Activated naive CD4-positive, alpha-beta T cell treated with anti-CD3 and anti-CD28 coated beads, Interleukin-2, amount 10 ng/mL, durations not matched to agents 7 days and 5 days (primary cell): ENCODE measurements around the gene CLIP1.

Source experiments
- CTCF ChIA-PET: fragments of 350-600 bp; sonication (Branson Sonifier 250); formaldehyde crosslinking; loops from one replicate; lab custom pipeline; 2021; ENCODE audit warnings: antibody characterized with exemption; lab: Charles Lee
- DNase-seq: peaks from one replicate; pipeline ENCODE4 v3.0.0-alpha.2; 2020
- H3K27ac Mint-ChIP-seq: one replicate; pipeline ENCODE4 v1.8.0; 2021; ENCODE audit warnings: mild to moderate bottlenecking, moderate library complexity, mixed read lengths
- H3K27me3 Mint-ChIP-seq: one replicate; pipeline ENCODE4 v1.8.0; 2021; ENCODE audit warnings: mild to moderate bottlenecking, mixed read lengths
- H3K36me3 Mint-ChIP-seq: one replicate; pipeline ENCODE4 v1.8.0; 2021; ENCODE audit warnings: mixed read lengths
- H3K4me1 Mint-ChIP-seq: one replicate; pipeline ENCODE4 v1.8.0; 2021; ENCODE audit warnings: mixed read lengths
- H3K4me3 Mint-ChIP-seq: one replicate; pipeline ENCODE4 v1.8.0; 2021; ENCODE audit warnings: mild to moderate bottlenecking, moderate library complexity, mixed read lengths
- H3K9me3 Mint-ChIP-seq: one replicate; pipeline ENCODE4 v1.8.0; 2021; ENCODE audit warnings: mixed read lengths

The CLIP1 gene

GRCh38 chr12:122354958-122355641 lies 67.4 kb downstream of the CLIP1 start:
- H3K27me3 Mint-ChIP-seq = no peaks in the 10 kb centered on the region
- H3K4me1 Mint-ChIP-seq = peaks cover 7% of the 10 kb centered on the region
- H3K9me3 Mint-ChIP-seq = no peaks in the 10 kb centered on the region
- peak overlapping the region; percentile 64 for H3K27ac Mint-ChIP-seq
- peaks cover 38% of the 10 kb centered on the region for H3K36me3 Mint-ChIP-seq
- no peak overlapping the region for H3K4me3 Mint-ChIP-seq
- no peak for DNase-seq
- CTCF ChIA-PET = interaction anchor here (0.6 to 3.6 kb wide), 23 partner anchors 9 to 373 kb away, joined by 3 to 34 read pairs (median 3); no protein-coding TSS in a partner anchor

GRCh38 chr12:122352394-122352793 lies 70.1 kb downstream of the CLIP1 start:
- H3K9me3 Mint-ChIP-seq = no peaks in the 10 kb centered on the region
- no peak overlapping the region for H3K4me3 Mint-ChIP-seq
- H3K27ac Mint-ChIP-seq = no peak overlapping the region
- DNase-seq = no peak
- no peaks in the 10 kb centered on the region for H3K27me3 Mint-ChIP-seq
- CTCF ChIA-PET = interaction anchor here (0.9 to 1.0 kb wide), 2 partner anchors 11 to 87 kb away, joined by 3 read pairs; no protein-coding TSS in a partner anchor
- H3K36me3 Mint-ChIP-seq = peaks cover 36% of the 10 kb centered on the region
- peaks cover 7% of the 10 kb centered on the region for H3K4me1 Mint-ChIP-seq

- Mint-ChIP-seq H3K4me3 (no peak overlapping the region), H3K9me3 (no peaks in the 10 kb centered on the region), H3K4me1 (no peaks in the 10 kb centered on the region), H3K27ac (no peak overlapping the region), H3K27me3 (no peaks in the 10 kb centered on the region), H3K36me3 (peaks cover 35% of the 10 kb centered on the region)
- CTCF ChIA-PET = interaction anchor here (1.4 kb wide), 1 partner anchor 10 kb away, joined by 4 read pairs; no protein-coding TSS in a partner anchor
- DNase-seq = no peak
These were observed 72.2 kb downstream of the CLIP1 start for GRCh38 chr12:122350141-122350848.

- Mint-ChIP-seq H3K9me3 (no peaks in the 10 kb centered on the region), H3K4me1 (no peaks in the 10 kb centered on the region), H3K4me3 (no peak overlapping the region), H3K27ac (no peak overlapping the region), H3K36me3 (peaks cover 29% of the 10 kb centered on the region), H3K27me3 (no peaks in the 10 kb centered on the region)
- no peak for DNase-seq
- CTCF ChIA-PET = interaction anchor here (1.1 kb wide), 1 partner anchor 10 kb away, joined by 3 read pairs; no protein-coding TSS in a partner anchor
These were observed 73.4 kb downstream of the CLIP1 start for GRCh38 chr12:122349078-122349477.

- peaks cover 27% of the 10 kb centered on the region for H3K36me3 Mint-ChIP-seq
- no peaks in the 10 kb centered on the region for H3K27me3 Mint-ChIP-seq
- no peak for DNase-seq
- H3K4me3 Mint-ChIP-seq = no peak overlapping the region
- no peaks in the 10 kb centered on the region for H3K4me1 Mint-ChIP-seq
- no peaks in the 10 kb centered on the region for H3K9me3 Mint-ChIP-seq
- no peak overlapping the region for H3K27ac Mint-ChIP-seq
- CTCF ChIA-PET = interaction anchor here (1.1 kb wide), 1 partner anchor 11 kb away, joined by 3 read pairs; no protein-coding TSS in a partner anchor
These were observed 74.0 kb downstream of the CLIP1 start for GRCh38 chr12:122348505-122348904.

GRCh38 chr12:122346054-122346453 lies 76.4 kb downstream of the CLIP1 start:
- Mint-ChIP-seq H3K27me3 (no peaks in the 10 kb centered on the region), H3K27ac (no peak overlapping the region), H3K36me3 (peaks cover 25% of the 10 kb centered on the region), H3K4me3 (no peak overlapping the region), H3K4me1 (no peaks in the 10 kb centered on the region), H3K9me3 (no peaks in the 10 kb centered on the region)
- CTCF ChIA-PET = interaction anchor here (1.0 kb wide), 1 partner anchor 10 kb away, joined by 3 read pairs; no protein-coding TSS in a partner anchor
- no peak for DNase-seq

GRCh38 chr12:122345042-122345441 lies 77.4 kb downstream of the CLIP1 start:
- H3K27ac Mint-ChIP-seq = no peak overlapping the region
- CTCF ChIA-PET = interaction anchor here (0.6 kb wide), 1 partner anchor 24 kb away, joined by 4 read pairs; no protein-coding TSS in a partner anchor
- H3K36me3 Mint-ChIP-seq = peaks cover 25% of the 10 kb centered on the region

GRCh38 chr12:122336015-122336946 lies 86.2 kb downstream of the CLIP1 start:
- Mint-ChIP-seq H3K4me3 (no peak overlapping the region), H3K27ac (peak overlapping the region; percentile 84), H3K36me3 (peaks cover 32% of the 10 kb centered on the region), H3K4me1 (peaks cover 18% of the 10 kb centered on the region), H3K9me3 (no peaks in the 10 kb centered on the region), H3K27me3 (no peaks in the 10 kb centered on the region)
- DNase-seq = peak; percentile 61
- CTCF ChIA-PET = interaction anchor here (0.7 to 4.6 kb wide), 12 partner anchors 9 to 230 kb away, joined by 3 to 34 read pairs (median 5); no protein-coding TSS in a partner anchor

More at GRCh38 chr12:122345042-122345441, 77.4 kb downstream of the CLIP1 start:
- H3K4me1 Mint-ChIP-seq = no peaks in the 10 kb centered on the region
- no peak overlapping the region for H3K4me3 Mint-ChIP-seq
- DNase-seq = no peak
- H3K27me3 Mint-ChIP-seq = no peaks in the 10 kb centered on the region
- no peaks in the 10 kb centered on the region for H3K9me3 Mint-ChIP-seq

- peaks cover 18% of the 10 kb centered on the region for H3K4me1 Mint-ChIP-seq
- no peak for DNase-seq
- no peak overlapping the region for H3K27ac Mint-ChIP-seq
- peaks cover 30% of the 10 kb centered on the region for H3K36me3 Mint-ChIP-seq
- H3K9me3 Mint-ChIP-seq = no peaks in the 10 kb centered on the region
- CTCF ChIA-PET = interaction anchor here (0.6 to 4.6 kb wide), 2 partner anchors 22 to 153 kb away, joined by 3 to 34 read pairs; no protein-coding TSS in a partner anchor
- no peaks in the 10 kb centered on the region for H3K27me3 Mint-ChIP-seq
- H3K4me3 Mint-ChIP-seq = no peak overlapping the region
These were observed 89.1 kb downstream of the CLIP1 start for GRCh38 chr12:122333142-122334087.

GRCh38 chr12:122327494-122328385 lies 94.7 kb downstream of the CLIP1 start:
- Mint-ChIP-seq H3K9me3 (no peaks in the 10 kb centered on the region), H3K4me3 (no peak overlapping the region), H3K36me3 (peaks cover 28% of the 10 kb centered on the region), H3K4me1 (peaks cover 24% of the 10 kb centered on the region), H3K27me3 (no peaks in the 10 kb centered on the region), H3K27ac (peak overlapping the region; percentile 81)
- no peak for DNase-seq
- CTCF ChIA-PET = interaction anchor here (0.7 to 1.9 kb wide), 3 partner anchors 8 to 534 kb away, joined by 3 to 10 read pairs (median 3); no protein-coding TSS in a partner anchor

GRCh38 chr12:122327014-122327413 lies 95.5 kb downstream of the CLIP1 start:
- no peak for DNase-seq
- no peaks in the 10 kb centered on the region for H3K27me3 Mint-ChIP-seq
- peaks cover 35% of the 10 kb centered on the region for H3K36me3 Mint-ChIP-seq
- H3K9me3 Mint-ChIP-seq = no peaks in the 10 kb centered on the region
- no peak overlapping the region for H3K4me3 Mint-ChIP-seq
- CTCF ChIA-PET = interaction anchor here (1.9 kb wide), 1 partner anchor 9 kb away, joined by 10 read pairs; no protein-coding TSS in a partner anchor
- peaks cover 24% of the 10 kb centered on the region for H3K4me1 Mint-ChIP-seq
- H3K27ac Mint-ChIP-seq = peak overlapping the region; percentile 81

- Mint-ChIP-seq H3K4me3 (peak overlapping the region; percentile 24), H3K9me3 (no peaks in the 10 kb centered on the region), H3K4me1 (peaks cover 24% of the 10 kb centered on the region), H3K27me3 (no peaks in the 10 kb centered on the region), H3K27ac (peak overlapping the region; percentile 81), H3K36me3 (peaks cover 36% of the 10 kb centered on the region)
- peak; percentile 34 for DNase-seq
- CTCF ChIA-PET = interaction anchor here (1.9 kb wide), 1 partner anchor 9 kb away, joined by 10 read pairs; no protein-coding TSS in a partner anchor
These were observed 95.9 kb downstream of the CLIP1 start for GRCh38 chr12:122326586-122326985.
